ENCODE results near the gene DNAJC21. TPM values are rescaled to one million over a fixed set of nuclear protein-coding genes. Genes with fewer than 3 reads are reported as not detected.

Gene DNAJC21
- total RNA-seq, 2 donors from 2014 or later: 30.6 to 36.5 TPM

Other genes with a start within 250 kb of the DNAJC21 start
- gene TTC23L, start 90.4 kb upstream of the DNAJC21 start, total RNA-seq: 1 to 10 TPM; 2.4 to 2.7 TPM
- gene RAD1, start 14.1 kb upstream of the DNAJC21 start, total RNA-seq: 10 to 100 TPM; 18.4 to 28.1 TPM
- gene BRIX1, start 13.8 kb upstream of the DNAJC21 start, total RNA-seq: 10 to 100 TPM; 15.6 to 20.4 TPM
- gene AGXT2, start 118.4 kb downstream of the DNAJC21 start, total RNA-seq: not detected